ENCODE results near the gene DRAM1. TPM values are rescaled to one million over a fixed set of nuclear protein-coding genes. Genes with fewer than 3 reads are reported as not detected.
"Not testable (repeated sequence)": the region's sequence is repeated elsewhere in the genome, so short reads cannot be mapped to it uniquely, and the experiment has no call there.

Gene DRAM1
- total RNA-seq, 3 donors from 2014 or later (not counting 1 experiment from before 2014, with no cell fraction given) = 9.8 to 10.5 (median 10.0) TPM

- Mint-ChIP-seq H3K36me3 (no peaks in the 10 kb centered on the region), H3K27ac (peak overlapping the region; percentile 84 to 92), H3K9me3 (no peaks in the 10 kb centered on the region), H3K4me3 (peak overlapping the region; percentile 94), H3K27me3 (ENCODE audit: low read depth in 2 of 2) (no peaks in the 10 kb centered on the region), H3K4me1 (peaks cover 11 to 12% of the 10 kb centered on the region in 2 donors)
- intact Hi-C loops (cut with micrococcal nuclease) = loop anchor here (5.0 kb wide), 1 partner anchor 244 kb away; the partner anchor contains the start of genes NUP37 and PARPBP
- TF ChIP-seq CTCF (IDR thresholded peaks at IDR 0.05) = no peak
- Histone ChIP-seq H3K4me1 (ENCODE audit: control insufficient read depth, insufficient read depth, low read length) (peaks cover 15% of the 10 kb centered on the region), H3K9me3 (ENCODE audit: control insufficient read depth, insufficient read depth, low read length) (no peaks in the 10 kb centered on the region), H3K4me3 (ENCODE audit: low read length) (peak overlapping the region; percentile 88), H3K36me3 (ENCODE audit: control insufficient read depth, insufficient read depth, low read length) (no peaks in the 10 kb centered on the region), H3K27ac (ENCODE audit: low read length) (peak overlapping the region; percentile 90), H3K27me3 (ENCODE audit: control insufficient read depth, insufficient read depth, low read length) (no peaks in the 10 kb centered on the region)
- no peak for DNase-seq
- WGBS (ENCODE audit: insufficient coverage) = 21% methylated on average over 7 of the region's 7 CpGs
- no peak for ATAC-seq
These were observed 952 bp downstream of the DRAM1 start for GRCh38 chr12:101878243-101878821.

GRCh38 chr12:101880769-101881168 lies 3.4 kb downstream of the DRAM1 start:
- Histone ChIP-seq H3K36me3 (ENCODE audit: control insufficient read depth, insufficient read depth, low read length) (no peaks in the 10 kb centered on the region), H3K4me3 (ENCODE audit: low read length) (no peak overlapping the region), H3K27me3 (ENCODE audit: control insufficient read depth, insufficient read depth, low read length) (no peaks in the 10 kb centered on the region), H3K27ac (ENCODE audit: low read length) (no peak overlapping the region), H3K4me1 (ENCODE audit: control insufficient read depth, insufficient read depth, low read length) (peaks cover 15% of the 10 kb centered on the region), H3K9me3 (ENCODE audit: control insufficient read depth, insufficient read depth, low read length) (no peaks in the 10 kb centered on the region)
- Mint-ChIP-seq H3K4me1 (peaks cover 11 to 16% of the 10 kb centered on the region in 2 donors), H3K27ac (no peak overlapping the region), H3K36me3 (no peaks in the 10 kb centered on the region), H3K9me3 (no peaks in the 10 kb centered on the region), H3K4me3 (no peak overlapping the region), H3K27me3 (ENCODE audit: low read depth in 2 of 2) (no peaks in the 10 kb centered on the region)
- TF ChIP-seq CTCF (IDR thresholded peaks at IDR 0.05) = no peak
- ATAC-seq (no peak), DNase-seq (no peak)
- 98% methylated on average over 3 of the region's 3 CpGs for WGBS (ENCODE audit: insufficient coverage)
- intact Hi-C loops (cut with micrococcal nuclease) = no loop called here

GRCh38 chr12:101881228-101881627 lies 3.8 kb downstream of the DRAM1 start:
- Histone ChIP-seq H3K4me1 (ENCODE audit: control insufficient read depth, insufficient read depth, low read length) (peaks cover 15% of the 10 kb centered on the region), H3K9me3 (ENCODE audit: control insufficient read depth, insufficient read depth, low read length) (no peaks in the 10 kb centered on the region), H3K36me3 (ENCODE audit: control insufficient read depth, insufficient read depth, low read length) (no peaks in the 10 kb centered on the region), H3K27me3 (ENCODE audit: control insufficient read depth, insufficient read depth, low read length) (no peaks in the 10 kb centered on the region), H3K27ac (ENCODE audit: low read length) (no peak overlapping the region), H3K4me3 (ENCODE audit: low read length) (no peak overlapping the region)
- ATAC-seq (no peak), DNase-seq (no peak)
- H3K36me3 Mint-ChIP-seq = no peaks in the 10 kb centered on the region
- H3K9me3 Mint-ChIP-seq = no peaks in the 10 kb centered on the region
- H3K27me3 Mint-ChIP-seq (ENCODE audit: low read depth in 2 of 2) = no peaks in the 10 kb centered on the region
- intact Hi-C loops (cut with micrococcal nuclease) = no loop called here
- no peak for TF ChIP-seq CTCF (IDR thresholded peaks at IDR 0.05)
- WGBS (ENCODE audit: insufficient coverage) = 92% methylated on average over 4 of the region's 4 CpGs
- H3K4me3 Mint-ChIP-seq = no peak overlapping the region
- H3K27ac Mint-ChIP-seq = no peak overlapping the region
- H3K4me1 Mint-ChIP-seq = peaks cover 11 to 16% of the 10 kb centered on the region in 2 donors

GRCh38 chr12:101884174-101884573 lies 6.8 kb downstream of the DRAM1 start:
- Mint-ChIP-seq H3K27ac (no peak overlapping the region), H3K27me3 (ENCODE audit: low read depth in 2 of 2) (no peaks in the 10 kb centered on the region), H3K36me3 (no peaks in the 10 kb centered on the region), H3K4me3 (no peak overlapping the region), H3K4me1 (peaks cover 0 to 7% of the 10 kb centered on the region in 2 donors), H3K9me3 (no peaks in the 10 kb centered on the region)
- no peaks in the 10 kb centered on the region for H3K9me3 ChIP-seq (ENCODE audit: control insufficient read depth, insufficient read depth, low read length)
- H3K4me3 ChIP-seq (ENCODE audit: low read length) = no peak overlapping the region
- intact Hi-C loops (cut with micrococcal nuclease) = no loop called here
- H3K36me3 ChIP-seq (ENCODE audit: control insufficient read depth, insufficient read depth, low read length) = no peaks in the 10 kb centered on the region
- H3K4me1 ChIP-seq (ENCODE audit: control insufficient read depth, insufficient read depth, low read length) = no peaks in the 10 kb centered on the region
- ATAC-seq = no peak
- no peak for DNase-seq
- WGBS (ENCODE audit: insufficient coverage) = 89% methylated on average over 3 of the region's 3 CpGs
- TF ChIP-seq CTCF (IDR thresholded peaks at IDR 0.05) = no peak
- no peaks in the 10 kb centered on the region for H3K27me3 ChIP-seq (ENCODE audit: control insufficient read depth, insufficient read depth, low read length)
- no peak overlapping the region for H3K27ac ChIP-seq (ENCODE audit: low read length)

GRCh38 chr12:101884781-101885340 lies 7.5 kb downstream of the DRAM1 start:
- DNase-seq; H3K4me1 ChIP-seq (ENCODE audit: control insufficient read depth, insufficient read depth, low read length); H3K36me3 ChIP-seq (ENCODE audit: control insufficient read depth, insufficient read depth, low read length); H3K27me3 ChIP-seq (ENCODE audit: control insufficient read depth, insufficient read depth, low read length); H3K27ac Mint-ChIP-seq; H3K27ac ChIP-seq (ENCODE audit: low read length); H3K4me1 Mint-ChIP-seq; H3K27me3 Mint-ChIP-seq (ENCODE audit: low read depth in 2 of 2); H3K4me3 ChIP-seq (ENCODE audit: low read length); intact Hi-C loops (cut with micrococcal nuclease); H3K36me3 Mint-ChIP-seq; H3K9me3 Mint-ChIP-seq; H3K4me3 Mint-ChIP-seq; H3K9me3 ChIP-seq (ENCODE audit: control insufficient read depth, insufficient read depth, low read length); ATAC-seq: not testable (repeated sequence)
- 85% methylated on average over 8 of the region's 10 CpGs for WGBS (ENCODE audit: insufficient coverage)
